Osteoblast (primary cell): ENCODE results near the gene LACTB. TPM values are rescaled to one million over a fixed set of nuclear protein-coding genes. Genes with fewer than 3 reads are reported as not detected.

Experiments
- DNase-seq: peaks from one replicate; pipeline ENCODE4 v3.0.0; 2011; ENCODE audit warnings: low spot score, mixed read lengths; ENCODE audit not compliant: insufficient read length; ENCODE audit errors: missing footprints
- H2AFZ ChIP-seq: 2 replicates; pipeline ENCODE4 v1.6.0; 2011; ENCODE audit warnings: mild to moderate bottlenecking, low read length
- H3K27ac ChIP-seq: 2 replicates; pipeline ENCODE4 v1.5.1; 2011; ENCODE audit warnings: mild to moderate bottlenecking, low read depth, low read length, moderate library complexity
- H3K27me3 ChIP-seq: 2 replicates; pipeline ENCODE4 v1.6.0; 2012; ENCODE audit warnings: mild to moderate bottlenecking, control low read depth, inconsistent platforms, low read length, moderate library complexity; ENCODE audit not compliant: insufficient read depth
- H3K36me3 ChIP-seq: 2 replicates; pipeline ENCODE4 v1.5.1; 2011; ENCODE audit warnings: mild to moderate bottlenecking, low read length, control low read depth, moderate library complexity; ENCODE audit not compliant: insufficient read depth
- H3K4me1 ChIP-seq: 2 replicates; pipeline ENCODE4 v1.5.1; 2011; ENCODE audit warnings: mild to moderate bottlenecking, low read length, control low read depth, moderate library complexity; ENCODE audit not compliant: insufficient read depth
- H3K4me2 ChIP-seq: 2 replicates; pipeline ENCODE4 v1.6.0; 2011; ENCODE audit warnings: mild to moderate bottlenecking, low read length; ENCODE audit not compliant: insufficient read depth
- H3K4me3 ChIP-seq: fragments of 200-600 bp; sonication (generic); 3 replicates; pipeline ENCODE4 v1.5.1; 2012; ENCODE audit warnings: mild to moderate bottlenecking, low read length, inconsistent platforms; ENCODE audit not compliant: insufficient read depth
- H3K79me2 ChIP-seq: 2 replicates; pipeline ENCODE4 v1.6.0; 2012; ENCODE audit warnings: mild to moderate bottlenecking, low read length, control low read depth, inconsistent platforms; ENCODE audit not compliant: insufficient read depth
- H3K9me3 ChIP-seq: 2 replicates; pipeline ENCODE4 v1.5.1; 2011; ENCODE audit warnings: low read depth, low read length, control low read depth
- H4K20me1 ChIP-seq: 2 replicates; pipeline ENCODE4 v1.6.0; 2012; ENCODE audit warnings: mild to moderate bottlenecking, low read length, control low read depth; ENCODE audit not compliant: insufficient read depth
- CTCF ChIP-seq: IDR thresholded peaks from 2 replicates; pipeline ENCODE4 v1.5.1; 2011; ENCODE audit warnings: mild to moderate bottlenecking, low read depth, low read length, moderate library complexity; ENCODE audit errors: extremely low read depth
- total RNA-seq: library from RNA; depleted of rRNA; stranded (reverse); fragments of >200 nt; gene quantifications from 2 replicates; pipeline ENCODE4 v1.2.3, GENCODE V29; 2012

Gene LACTB
- total RNA-seq, 1 donor: 52.8 TPM

DNA sequence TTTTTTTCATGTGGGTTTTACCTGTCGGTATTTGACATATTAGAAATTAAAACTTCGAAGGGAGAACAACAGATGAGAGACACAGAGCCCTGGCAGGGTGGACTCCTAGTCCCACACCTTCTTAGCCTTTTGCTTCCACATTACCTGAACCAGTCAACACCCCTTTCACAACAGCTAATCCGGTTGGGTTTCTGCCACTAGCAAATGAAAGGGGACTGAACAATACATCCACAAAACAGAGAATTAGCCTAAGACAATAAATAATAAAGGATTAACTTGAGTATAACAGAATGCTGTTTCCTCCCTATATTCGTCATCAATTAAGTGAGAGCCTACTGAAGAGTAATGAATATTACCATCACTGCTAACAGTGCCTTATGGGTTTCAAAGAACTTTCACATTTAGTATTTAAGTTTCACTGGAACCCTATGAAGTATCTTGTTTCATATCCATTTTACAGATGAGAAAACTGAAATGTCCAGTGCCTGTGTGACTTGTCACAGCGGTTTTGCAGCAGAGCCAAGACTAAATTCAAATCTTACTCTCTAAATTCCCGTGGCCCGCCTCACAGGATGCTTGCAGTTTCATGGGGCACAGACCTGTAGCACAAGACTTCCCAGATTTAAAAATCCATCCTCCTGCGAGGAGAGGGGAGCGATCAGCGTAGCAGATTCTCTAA is 66.7 kb downstream of the LACTB start:
- Histone ChIP-seq H2AFZ (peak overlapping the region; percentile 94), H3K36me3 (no peaks in the 10 kb centered on the region), H3K79me2 (peaks cover 40% of the 10 kb centered on the region), H3K9me3 (no peaks in the 10 kb centered on the region), H3K4me1 (peaks cover 32% of the 10 kb centered on the region), H3K4me2 (peak overlapping the region; percentile 92), H4K20me1 (peaks cover 22% of the 10 kb centered on the region), H3K27ac (peak overlapping the region; percentile 53), H3K27me3 (no peaks in the 10 kb centered on the region), H3K4me3 (peak overlapping the region; percentile 89)
- TF ChIP-seq CTCF: no peak
- no peak for DNase-seq

DNA sequence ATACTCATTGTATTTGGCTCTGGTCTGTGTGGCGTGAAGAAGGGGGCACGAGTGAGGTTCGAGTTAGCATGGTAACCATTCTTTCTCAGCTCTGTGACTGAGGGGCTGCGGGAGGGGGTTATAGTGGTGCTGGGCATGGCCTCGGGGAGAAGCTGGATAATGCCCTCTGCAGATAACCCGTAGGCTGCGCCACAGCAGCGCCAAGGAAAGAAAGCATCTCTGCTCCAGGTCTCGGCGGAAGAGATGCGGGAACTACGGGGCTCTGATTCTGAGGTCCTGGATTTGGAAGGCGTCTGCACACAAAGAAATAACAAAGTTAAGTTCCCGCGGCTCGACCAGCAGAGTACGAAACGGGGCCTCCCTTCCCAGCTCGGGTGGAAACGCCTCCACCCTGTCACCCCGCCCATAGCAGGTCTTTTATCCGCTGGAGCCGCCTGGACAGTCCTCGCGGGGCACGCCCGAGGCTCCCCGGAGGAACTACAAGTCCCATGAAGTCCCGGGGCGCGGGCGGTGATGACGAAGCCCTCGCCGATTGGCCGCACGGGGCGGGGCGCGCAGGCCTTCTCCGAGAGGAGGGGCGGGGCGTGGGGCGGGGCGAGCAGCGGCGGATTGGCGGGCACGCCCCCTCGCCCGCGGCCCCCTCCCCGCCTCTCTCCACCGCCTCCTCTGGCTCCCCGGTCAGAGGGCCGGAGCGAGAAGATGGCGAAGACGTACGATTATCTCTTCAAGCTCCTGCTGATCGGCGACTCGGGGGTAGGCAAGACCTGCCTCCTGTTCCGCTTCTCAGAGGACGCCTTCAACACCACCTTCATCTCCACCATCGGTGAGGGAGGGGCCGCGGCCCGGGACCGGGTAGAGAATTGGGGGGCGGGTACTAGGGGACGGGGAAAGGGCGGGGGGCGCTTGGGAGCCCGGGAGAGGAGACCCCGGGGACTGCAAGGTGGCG is 67.5 kb downstream of the LACTB start, which contains the start of gene RAB8B:
Gene RAB8B (plus strand): TSS at position 681 of the 946 bp plus-strand sequence. CDS start 19 bp downstream, at position 700.
- Histone ChIP-seq H3K27me3 (no peaks in the 10 kb centered on the region), H3K27ac (peak within 1 kb of the TSS; percentile 75), H2AFZ (peak within 1 kb of the TSS; percentile 94), H3K9me3 (no peaks in the 10 kb centered on the region), H3K79me2 (peaks cover 48% of the 10 kb centered on the region), H3K4me2 (peak within 1 kb of the TSS; percentile 100), H3K4me3 (peak within 1 kb of the TSS; percentile 89), H3K36me3 (no peaks in the 10 kb centered on the region), H3K4me1 (peaks cover 38% of the 10 kb centered on the region), H4K20me1 (peaks cover 24% of the 10 kb centered on the region)
- DNase-seq: peak; percentile 97
- TF ChIP-seq CTCF: no peak

- peak overlapping the region; percentile 89 for H3K4me3 ChIP-seq
- H3K79me2 ChIP-seq: peaks cover 58% of the 10 kb centered on the region
- no peaks in the 10 kb centered on the region for H3K9me3 ChIP-seq
- DNase-seq: no peak
- peaks cover 41% of the 10 kb centered on the region for H3K4me1 ChIP-seq
- peaks cover 30% of the 10 kb centered on the region for H4K20me1 ChIP-seq
- H2AFZ ChIP-seq: peak overlapping the region; percentile 85
- no peaks in the 10 kb centered on the region for H3K36me3 ChIP-seq
- H3K27ac ChIP-seq: peak overlapping the region; percentile 75
- peak overlapping the region; percentile 100 for H3K4me2 ChIP-seq
- H3K27me3 ChIP-seq: no peaks in the 10 kb centered on the region
- TF ChIP-seq CTCF: no peak
These were observed 68.5 kb downstream of the LACTB start for GRCh38 chr15:63189941-63190768.
